Esophagus (tissue), 2 donors: Measurements from ENCODE around the gene TPM2. TPM values are rescaled to one million over a fixed set of nuclear protein-coding genes. Genes with fewer than 3 reads are reported as not detected.

Source experiments
- H3K27ac ChIP-seq, 2 donors: one replicate each; pipeline ENCODE4 v1.5.1; 2013; ENCODE audit warnings: low read depth in 2 of 2, mild to moderate bottlenecking in 2 of 2, inconsistent platforms in 1 of 2, low read length in 1 of 2, moderate library complexity in 1 of 2
- H3K27me3 ChIP-seq, 2 donors: one replicate each; pipeline ENCODE4 v1.6.1; 2013; ENCODE audit warnings: low read length in 2 of 2, control low read depth in 1 of 2, mild to moderate bottlenecking in 1 of 2; ENCODE audit not compliant: insufficient read depth in 2 of 2, control insufficient read depth in 1 of 2
- H3K36me3 ChIP-seq, 2 donors: one replicate each; pipeline ENCODE4 v1.6.1; 2013; ENCODE audit warnings: low read length in 1 of 2; ENCODE audit not compliant: control insufficient read depth in 2 of 2, insufficient read depth in 2 of 2
- H3K4me1 ChIP-seq, 2 donors: one replicate each; pipeline ENCODE4 v1.6.1; 2013; ENCODE audit warnings: low read length in 1 of 2; ENCODE audit not compliant: control insufficient read depth in 2 of 2, insufficient read depth in 2 of 2
- H3K4me3 ChIP-seq, 2 donors: one replicate each; pipeline ENCODE4 v1.5.1; 2013; ENCODE audit warnings: low read length in 2 of 2, mild to moderate bottlenecking in 2 of 2, low read depth in 1 of 2, moderate library complexity in 1 of 2
- H3K9me3 ChIP-seq, 2 donors: one replicate each; pipeline ENCODE4 v1.6.1; 2013; ENCODE audit warnings: mild to moderate bottlenecking in 2 of 2, low read depth in 1 of 2, low read length in 1 of 2, moderate library complexity in 1 of 2; ENCODE audit not compliant: control insufficient read depth in 2 of 2, insufficient read depth in 1 of 2
- WGBS, 2 donors: extraction: QIAGEN DNeasy Blood & Tissue Kit; methylation state at CpG; one replicate each; pipeline ENCODE4 v1.1.7; 2013; 5-methylcytosine and 5-hydroxymethylcytosine counted together
- polyA plus RNA-seq, 2 donors: library from polyadenylated mRNA; stranded (reverse); fragments of 200-250 nt; gene quantifications; one replicate each; pipeline ENCODE4 v1.2.3, GENCODE V29; 2013
- donor health status: healthy with polysubstance abuse.
- donor health status: Bipolar disorder and iron deficiency.

TPM2 gene
- polyA plus RNA-seq, 2 donors, result 1,007 to 1,288 TPM

DNA sequence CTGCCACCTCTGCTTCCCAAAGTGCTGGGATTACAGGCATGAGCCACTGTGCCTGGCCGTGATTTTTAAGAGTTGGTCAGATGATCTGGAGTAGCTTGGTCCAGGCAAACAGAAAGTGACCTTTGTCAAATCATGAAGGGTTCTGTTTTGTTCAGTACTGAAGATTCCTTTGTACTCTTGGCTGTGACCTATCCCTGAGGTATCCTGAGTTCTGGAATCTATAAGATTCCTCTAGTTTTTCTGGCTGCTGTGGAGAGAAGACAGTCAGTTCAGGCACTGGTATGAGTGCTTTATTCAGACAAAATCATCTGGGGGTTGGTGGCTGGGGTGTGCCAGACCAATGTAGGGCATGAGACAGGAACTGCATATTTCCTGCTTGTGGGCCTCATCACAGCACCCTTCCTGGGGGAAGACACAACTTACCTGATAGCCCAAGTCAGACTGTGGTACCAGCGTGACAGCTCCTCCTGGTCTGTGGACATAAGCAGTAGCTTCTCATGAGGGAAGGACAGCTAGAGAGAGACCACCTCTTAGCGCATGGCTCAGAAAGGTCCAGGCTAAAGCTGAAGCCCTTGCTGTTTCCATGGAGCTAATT, 27.9 kb downstream of the TPM2 start:
- WGBS, 2 donors, result 59 to 74% methylated on average over 3 of the region's 3 CpGs
- Histone ChIP-seq H3K9me3 (no peaks in the 10 kb centered on the region), H3K27me3 (no peaks in the 10 kb centered on the region), H3K27ac (peak overlapping the region; percentile 52 to 77), H3K36me3 (peaks cover 5 to 6% of the 10 kb centered on the region in 2 donors), H3K4me3 (no peak overlapping the region), H3K4me1 (peaks cover 7 to 13% of the 10 kb centered on the region in 2 donors)

DNA sequence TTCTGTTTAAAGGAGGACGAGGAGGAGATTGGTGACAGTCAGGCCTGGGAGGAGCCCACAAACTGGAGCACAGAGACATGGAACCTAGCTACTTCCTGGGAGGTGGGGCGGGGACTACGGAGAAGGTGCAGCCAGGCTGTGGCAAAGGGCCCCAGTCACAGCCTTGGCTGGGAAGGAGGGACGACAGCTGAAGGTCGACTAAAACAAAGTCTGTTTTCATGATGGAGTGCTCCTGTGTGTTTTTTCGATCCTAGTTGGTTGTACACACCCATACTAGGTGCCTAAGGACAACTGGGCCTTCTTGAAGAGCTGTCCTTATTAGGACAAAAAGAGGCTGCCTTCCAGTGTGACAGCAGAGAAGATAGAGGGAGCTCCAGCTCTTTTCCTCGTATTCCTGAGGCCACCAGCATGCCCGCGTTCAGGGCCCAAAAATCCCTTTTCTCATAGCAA, 28.7 kb downstream of the TPM2 start:
- 38 to 53% methylated on average over 9 of the region's 9 CpGs for WGBS, 2 donors
- no peaks in the 10 kb centered on the region for H3K27me3 ChIP-seq
- H3K4me3 ChIP-seq, result no peak overlapping the region
- peak overlapping the region; percentile 38 to 90 for H3K27ac ChIP-seq
- peaks cover 5 to 6% of the 10 kb centered on the region in 2 donors for H3K36me3 ChIP-seq
- H3K9me3 ChIP-seq, result no peaks in the 10 kb centered on the region
- peaks cover 7 to 13% of the 10 kb centered on the region in 2 donors for H3K4me1 ChIP-seq

DNA sequence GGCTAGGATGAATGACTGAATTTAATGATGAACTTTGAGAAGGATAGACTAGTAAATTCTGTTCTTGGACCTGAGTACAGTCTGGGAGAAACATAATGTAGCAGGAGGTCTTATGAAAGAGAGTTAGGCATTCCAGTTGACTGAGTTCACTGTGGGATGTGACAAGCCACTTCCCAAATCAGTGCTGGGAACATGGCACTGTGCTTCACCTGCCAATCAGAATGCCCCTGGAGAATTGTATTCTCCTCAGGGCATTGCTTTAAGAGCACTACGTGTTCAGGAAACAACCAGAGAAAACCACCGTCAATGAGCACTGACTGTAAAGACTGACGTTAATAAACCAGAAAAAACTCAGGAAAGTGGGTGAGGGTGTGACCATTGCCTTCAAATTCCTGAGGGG, 30.4 kb downstream of the TPM2 start:
- H3K9me3 ChIP-seq, result no peaks in the 10 kb centered on the region
- peaks cover 3 to 7% of the 10 kb centered on the region in 2 donors for H3K4me1 ChIP-seq
- 57 to 59% methylated on average over 3 of the region's 3 CpGs for WGBS, 2 donors
- H3K4me3 ChIP-seq, result no peak overlapping the region
- no peaks in the 10 kb centered on the region for H3K27me3 ChIP-seq
- H3K27ac ChIP-seq, result peak overlapping the region in 1 of 2 donors; percentile 97
- peaks cover 5 to 6% of the 10 kb centered on the region in 2 donors for H3K36me3 ChIP-seq

DNA sequence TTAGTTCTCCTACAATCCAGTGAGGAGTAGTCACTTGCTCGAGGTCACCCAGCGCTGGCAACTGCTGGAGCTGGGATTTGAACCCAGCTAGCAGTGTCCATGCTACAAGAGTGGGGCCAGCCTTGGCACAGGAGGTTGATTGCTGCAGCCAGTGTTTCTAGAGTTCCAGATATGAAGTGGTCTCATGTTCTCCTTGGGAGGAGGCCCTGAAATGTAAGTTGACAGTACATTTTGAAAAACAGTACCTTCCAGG, 30.8 kb downstream of the TPM2 start:
- peak overlapping the region; percentile 93 to 97 for H3K27ac ChIP-seq
- peaks cover 3 to 6% of the 10 kb centered on the region in 2 donors for H3K4me1 ChIP-seq

DNA sequence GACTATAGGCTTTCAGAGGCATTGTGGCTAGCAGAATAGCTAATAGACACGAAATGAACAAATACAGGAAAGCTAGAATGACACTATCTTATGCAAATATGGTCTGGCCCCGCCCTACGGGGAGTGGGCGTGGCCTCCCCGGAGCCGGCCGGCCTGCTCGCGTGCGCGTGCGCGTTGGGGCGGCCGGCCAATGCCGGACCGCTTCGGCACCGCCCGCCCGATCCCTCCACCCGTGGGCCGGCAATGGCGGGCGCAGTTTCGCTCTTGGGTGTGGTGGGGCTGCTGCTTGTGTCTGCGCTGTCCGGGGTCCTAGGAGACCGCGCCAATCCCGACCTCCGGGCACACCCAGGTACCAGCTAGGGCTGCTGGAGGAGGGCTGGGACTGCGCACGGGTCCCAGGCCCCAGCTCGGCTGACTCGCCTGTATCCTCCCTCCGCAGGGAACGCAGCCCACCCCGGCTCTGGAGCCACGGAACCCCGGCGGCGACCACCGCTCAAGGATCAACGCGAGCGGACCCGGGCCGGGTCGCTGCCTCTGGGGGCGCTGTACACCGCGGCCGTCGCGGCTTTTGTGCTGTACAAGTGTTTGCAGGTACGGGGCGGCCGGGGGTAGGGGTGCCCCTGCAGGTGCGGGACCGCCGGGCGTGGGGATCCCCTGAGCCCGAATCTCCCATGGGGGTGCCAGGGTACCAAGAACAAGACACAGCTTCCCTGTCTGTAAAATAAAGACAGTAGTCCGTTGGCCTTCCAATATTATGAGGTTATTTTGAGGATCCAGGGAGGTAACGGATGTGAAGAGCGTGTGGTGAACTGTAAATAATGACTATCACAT, 31.4 kb downstream of the TPM2 start, which contains the start of gene CCDC107:
Gene CCDC107, plus strand, starts transcription at position 156 of the 831 bp plus-strand sequence. Its CDS starts 88 bp downstream, at position 244.
- 0% methylated on average over 58 to 67 of the region's 67 CpGs for WGBS, 2 donors
- H3K27me3 ChIP-seq, result no peaks in the 10 kb centered on the region
- H3K4me3 ChIP-seq, result peak within 1 kb of the TSS; percentile 79 to 92
- H3K4me1 ChIP-seq, result peaks cover 0 to 6% of the 10 kb centered on the region in 2 donors
- no peaks in the 10 kb centered on the region for H3K9me3 ChIP-seq
- peaks cover 5 to 6% of the 10 kb centered on the region in 2 donors for H3K36me3 ChIP-seq
- H3K27ac ChIP-seq, result peak within 1 kb of the TSS; percentile 93 to 97

More for the DNA sequence above, 30.8 kb downstream of the TPM2 start:
- peak overlapping the region; percentile 79 to 92 for H3K4me3 ChIP-seq
- no peaks in the 10 kb centered on the region for H3K9me3 ChIP-seq
- peaks cover 5 to 6% of the 10 kb centered on the region in 2 donors for H3K36me3 ChIP-seq
- no peaks in the 10 kb centered on the region for H3K27me3 ChIP-seq
- 2 to 3% methylated on average over 2 of the region's 2 CpGs for WGBS, 2 donors

DNA sequence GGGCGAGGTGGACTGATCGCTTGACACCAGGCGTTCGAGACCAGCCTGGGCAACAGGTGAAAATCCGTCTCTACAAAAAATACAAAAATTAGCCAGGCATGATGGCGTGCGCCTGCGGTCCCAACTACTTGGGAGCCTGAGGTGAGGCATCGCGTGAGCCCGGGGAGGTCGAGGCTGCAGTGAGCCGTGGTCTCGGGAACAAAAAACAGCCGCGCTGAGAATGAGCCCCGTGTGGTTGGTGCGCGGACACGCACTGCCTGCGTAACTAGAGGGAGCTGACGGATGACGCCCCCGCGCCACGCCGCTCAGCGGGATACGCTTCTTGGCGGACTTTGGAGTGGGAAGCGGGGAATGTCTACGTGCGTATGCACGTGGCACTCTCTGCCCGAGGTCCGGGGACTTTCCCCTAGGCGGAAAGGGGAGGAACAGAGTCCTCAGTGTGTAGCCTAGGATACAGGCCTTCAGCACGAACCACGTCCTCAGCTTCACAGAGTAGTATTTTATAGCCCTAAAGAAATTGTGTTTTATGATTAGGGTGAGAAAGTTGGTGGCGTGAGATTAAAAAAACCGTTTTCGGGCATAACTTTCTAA, 32.1 kb downstream of the TPM2 start, which contains the start of gene RMRP:
Gene RMRP, minus strand, starts transcription at position 474 of the 591 bp plus-strand sequence.
- WGBS, 2 donors, result 1% methylated on average over 42 of the region's 42 CpGs
- peak within 1 kb of the TSS; percentile 93 to 97 for H3K27ac ChIP-seq
- H3K36me3 ChIP-seq, result peaks cover 5 to 6% of the 10 kb centered on the region in 2 donors
- H3K4me3 ChIP-seq, result peak within 1 kb of the TSS; percentile 79 to 92
- H3K9me3 ChIP-seq, result no peaks in the 10 kb centered on the region
- peaks cover 0 to 6% of the 10 kb centered on the region in 2 donors for H3K4me1 ChIP-seq
- no peaks in the 10 kb centered on the region for H3K27me3 ChIP-seq

DNA sequence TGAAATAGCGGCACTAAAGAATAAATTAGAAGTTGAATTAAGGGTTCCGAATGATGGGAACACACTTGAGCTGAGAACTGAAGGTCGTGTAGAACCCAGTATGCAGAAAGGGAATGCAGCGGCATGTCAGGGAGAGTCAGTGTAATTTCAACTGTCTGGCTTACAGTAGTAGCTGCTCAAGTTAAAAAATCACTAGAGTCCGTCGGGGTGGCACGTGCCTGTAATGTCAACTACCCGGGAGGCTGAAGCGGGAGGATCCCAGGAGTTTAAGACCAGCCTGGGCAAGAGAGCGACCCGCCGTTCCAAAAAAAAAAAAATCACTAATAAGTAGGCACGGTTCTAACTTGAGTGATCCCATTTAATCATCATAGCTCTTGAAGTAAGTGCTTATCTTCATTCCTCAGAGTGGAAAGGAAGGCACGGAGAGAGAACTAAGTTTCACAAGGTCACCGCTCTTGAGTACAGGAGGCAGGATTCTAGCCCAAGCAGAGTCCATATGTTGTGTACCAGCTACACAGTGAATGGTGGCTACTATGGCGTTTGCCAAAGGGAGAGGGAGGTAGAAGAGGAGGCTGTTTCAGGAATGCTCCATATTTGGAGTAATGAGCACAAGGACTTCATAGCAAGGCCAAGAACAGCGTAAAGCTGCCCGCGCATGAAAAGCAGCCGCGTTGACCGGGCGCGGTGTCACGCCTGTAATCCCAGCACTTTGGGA, 32.7 kb downstream of the TPM2 start:
- WGBS, 2 donors, result 28 to 29% methylated on average over 25 of the region's 25 CpGs
- Histone ChIP-seq H3K4me3 (peak overlapping the region; percentile 5 to 79), H3K36me3 (peaks cover 2 to 6% of the 10 kb centered on the region in 2 donors), H3K9me3 (no peaks in the 10 kb centered on the region), H3K4me1 (peaks cover 0 to under 1% of the 10 kb centered on the region in 2 donors), H3K27ac (peak overlapping the region; percentile 93 to 97), H3K27me3 (no peaks in the 10 kb centered on the region)

DNA sequence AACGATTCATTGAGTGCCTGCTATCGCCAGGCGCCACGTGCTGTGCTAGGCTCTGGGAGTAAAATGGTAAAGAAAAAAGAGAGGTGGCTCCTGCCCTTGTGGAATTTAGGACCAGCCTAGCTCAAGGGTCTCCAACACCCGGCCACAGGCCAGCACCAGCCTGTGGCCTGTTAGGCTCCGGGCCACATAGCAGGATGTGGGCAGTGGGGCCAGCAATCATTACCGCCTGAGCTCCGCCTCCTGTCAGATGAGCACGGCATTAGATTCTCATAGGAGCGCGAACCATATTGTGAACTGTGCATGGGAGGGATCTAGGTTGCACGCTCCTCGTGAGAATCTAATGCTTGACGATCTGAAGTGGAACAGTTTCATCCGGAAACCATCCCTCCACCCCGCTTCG, 33.4 kb downstream of the TPM2 start:
- Histone ChIP-seq H3K4me3 (no peak overlapping the region), H3K27me3 (no peaks in the 10 kb centered on the region), H3K4me1 (no peaks in the 10 kb centered on the region), H3K36me3 (peaks cover 0 to 6% of the 10 kb centered on the region in 2 donors), H3K9me3 (no peaks in the 10 kb centered on the region), H3K27ac (peak overlapping the region in 1 of 2 donors; percentile 44)
- 76 to 83% methylated on average over 17 of the region's 17 CpGs for WGBS, 2 donors

DNA sequence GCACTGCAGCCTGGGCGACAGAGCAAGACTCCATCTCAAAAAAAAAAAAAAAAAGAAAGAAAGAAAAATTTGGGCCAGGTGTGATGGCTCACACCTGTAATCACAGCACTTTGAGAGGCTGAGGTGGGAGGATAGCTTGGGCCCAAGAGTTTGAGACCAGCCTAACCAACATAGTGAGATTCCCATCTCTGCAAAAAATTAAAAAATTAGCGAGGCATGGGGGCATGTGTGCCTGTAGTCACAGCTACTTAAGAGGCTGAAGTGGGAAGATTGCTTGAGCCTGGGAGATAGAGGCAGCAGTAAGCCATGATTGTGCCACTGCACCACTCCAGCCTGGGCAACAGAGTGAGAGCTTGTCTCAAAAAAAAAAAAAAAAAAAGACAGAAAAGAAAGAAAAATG, 36.1 kb downstream of the TPM2 start:
- Histone ChIP-seq H3K4me1 (no peaks in the 10 kb centered on the region), H3K4me3 (no peak overlapping the region), H3K27ac (no peak overlapping the region), H3K9me3 (no peaks in the 10 kb centered on the region), H3K36me3 (no peaks in the 10 kb centered on the region), H3K27me3 (no peaks in the 10 kb centered on the region)
- 91 to 94% methylated on average over 2 of the region's 2 CpGs for WGBS, 2 donors
